A549 treated with RU486 at 1 μM for 4 hours (cell line): ENCODE results near the gene FAM98A. TPM values are rescaled to one million over a fixed set of nuclear protein-coding genes. Genes with fewer than 3 reads are reported as not detected.

Experiments
- total RNA-seq: library from RNA; stranded (reverse); fragments of 200-300 nt; extraction: Qiagen RNA extraction; gene quantifications from 5 replicates; pipeline ENCODE4 v1.2.3, GENCODE V29; 2022; ENCODE audit warnings: low read depth

Gene FAM98A
- total RNA-seq = 55.4 to 133 TPM (median 67.5 TPM) in 5 replicates

GRCh38 chr2:33599175-33599942 lies at the start of gene FAM98A:
TSS of gene FAM98A (minus strand) at chr2:33599299. CDS start at chr2:33599221, 78 bp downstream.

Other genes with a start within 250 kb of the FAM98A start
- 0.70 to 1.6 TPM (median 1.2 TPM) in 5 replicates for gene RASGRP3, start 122.7 kb downstream of the FAM98A start, total RNA-seq